ENCODE measurements around the gene C1QTNF5. TPM values are rescaled to one million over a fixed set of nuclear protein-coding genes. Genes with fewer than 3 reads are reported as not detected.
"Not testable (repeated sequence)": the region's sequence is repeated elsewhere in the genome, so short reads cannot be mapped to it uniquely, and the experiment has no call there.

C1QTNF5 gene
- total RNA-seq, result 4.7 TPM

- ATAC-seq (peak; percentile 9), DNase-seq (ENCODE audit: low spot score) (no peak)
These were observed at the start of gene C1QTNF5 for GRCh38 chr11:119340335-119341221. C1QTNF5 (minus strand) TSS chr11:119340883; CDS start chr11:119340397, 486 bp downstream.

GRCh38 chr11:119389611-119390254 lies 49.0 kb upstream of the C1QTNF5 start:
- ATAC-seq (peak; percentile 40), DNase-seq (ENCODE audit: low spot score) (no peak)

- DNase-seq (ENCODE audit: low spot score) (no peak), ATAC-seq (no peak)
These were observed 47.4 kb upstream of the C1QTNF5 start for GRCh38 chr11:119388103-119388502.

- DNase-seq (ENCODE audit: low spot score) (no peak), ATAC-seq (no peak)
These were observed 43.6 kb upstream of the C1QTNF5 start for GRCh38 chr11:119384332-119384731.

- not testable (repeated sequence) for DNase-seq (ENCODE audit: low spot score); ATAC-seq
These were observed 41.8 kb upstream of the C1QTNF5 start for GRCh38 chr11:119382513-119382912.

- no peak for ATAC-seq
These were observed 41.4 kb upstream of the C1QTNF5 start for GRCh38 chr11:119382101-119382500.

GRCh38 chr11:119381181-119381988 lies 40.7 kb upstream of the C1QTNF5 start, which contains the start of gene USP2:
USP2 (minus strand) TSS chr11:119381690; CDS start chr11:119373480, 8,210 bp downstream.
- ATAC-seq (peak; percentile 96), DNase-seq (ENCODE audit: low spot score) (peak; percentile 97)

More at GRCh38 chr11:119382101-119382500, 41.4 kb upstream of the C1QTNF5 start:
- DNase-seq (ENCODE audit: low spot score), result no peak

- ATAC-seq, result no peak
- no peak for DNase-seq (ENCODE audit: low spot score)
These were observed 40.1 kb upstream of the C1QTNF5 start for GRCh38 chr11:119380827-119381180.

GRCh38 chr11:119380160-119380826 lies 39.6 kb upstream of the C1QTNF5 start:
- DNase-seq (ENCODE audit: low spot score), result no peak
- no peak for ATAC-seq

GRCh38 chr11:119378851-119379465 lies 38.3 kb upstream of the C1QTNF5 start:
- ATAC-seq, result no peak
- DNase-seq (ENCODE audit: low spot score), result no peak

GRCh38 chr11:119377961-119378667 lies 37.4 kb upstream of the C1QTNF5 start:
- ATAC-seq, result no peak
- DNase-seq (ENCODE audit: low spot score), result no peak

GRCh38 chr11:119377112-119377901 lies 36.6 kb upstream of the C1QTNF5 start:
- no peak for ATAC-seq

GRCh38 chr11:119376197-119376847 lies 35.6 kb upstream of the C1QTNF5 start:
- peak; percentile 77 for DNase-seq (ENCODE audit: low spot score)
- ATAC-seq, result peak; percentile 68

More at GRCh38 chr11:119377112-119377901, 36.6 kb upstream of the C1QTNF5 start:
- DNase-seq (ENCODE audit: low spot score), result no peak

- ATAC-seq (peak; percentile 41), DNase-seq (ENCODE audit: low spot score) (peak; percentile 75)
These were observed 34.9 kb upstream of the C1QTNF5 start for GRCh38 chr11:119375337-119376196.

- DNase-seq (ENCODE audit: low spot score) (peak; percentile 46), ATAC-seq (no peak)
These were observed 34.1 kb upstream of the C1QTNF5 start for GRCh38 chr11:119374632-119375336.

GRCh38 chr11:119373921-119374631 lies 33.4 kb upstream of the C1QTNF5 start:
- ATAC-seq, result peak; percentile 56
- peak; percentile 76 for DNase-seq (ENCODE audit: low spot score)
